ENCODE measurements around the gene HIRIP3. TPM values are rescaled to one million over a fixed set of nuclear protein-coding genes. Genes with fewer than 3 reads are reported as not detected.

HIRIP3 gene
- polyA plus RNA-seq, 5 donors, result 16.8 to 22.5 (median 19.8) TPM

GRCh38 chr16:29984764-29985147 is 10.7 kb downstream of the HIRIP3 start:
- DNase-seq, result no peak

DNA sequence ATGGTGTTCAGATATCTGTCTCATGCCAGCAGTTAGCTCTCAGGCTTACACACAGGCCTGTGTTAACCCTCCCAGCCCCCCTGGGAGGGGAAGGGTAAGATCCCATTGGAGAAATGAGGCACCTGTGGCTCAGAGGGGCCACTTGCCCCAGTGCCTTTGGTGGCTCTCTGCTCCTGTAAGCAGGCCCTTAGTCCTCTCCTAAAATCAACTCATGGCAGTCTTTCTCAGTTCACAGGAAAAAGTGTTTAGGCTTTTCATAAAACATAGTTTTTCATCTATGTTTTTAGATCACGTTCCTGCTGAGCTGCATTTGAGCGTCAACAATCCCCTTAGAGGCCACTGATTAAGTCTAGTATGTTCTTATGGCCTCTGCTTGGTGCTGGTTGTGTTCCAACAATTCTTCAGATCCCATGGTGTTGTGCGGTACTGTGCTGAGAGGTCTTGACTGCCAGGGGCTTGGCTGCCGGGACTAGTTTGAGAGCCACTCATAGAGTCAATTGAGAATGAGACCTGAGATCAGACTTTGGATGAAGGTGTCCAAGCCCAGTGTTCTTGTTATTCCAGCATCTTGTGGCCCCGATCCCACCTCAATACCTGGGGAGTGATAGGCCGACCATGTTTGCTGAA is 11.2 kb downstream of the HIRIP3 start:
- no peak for DNase-seq

DNA sequence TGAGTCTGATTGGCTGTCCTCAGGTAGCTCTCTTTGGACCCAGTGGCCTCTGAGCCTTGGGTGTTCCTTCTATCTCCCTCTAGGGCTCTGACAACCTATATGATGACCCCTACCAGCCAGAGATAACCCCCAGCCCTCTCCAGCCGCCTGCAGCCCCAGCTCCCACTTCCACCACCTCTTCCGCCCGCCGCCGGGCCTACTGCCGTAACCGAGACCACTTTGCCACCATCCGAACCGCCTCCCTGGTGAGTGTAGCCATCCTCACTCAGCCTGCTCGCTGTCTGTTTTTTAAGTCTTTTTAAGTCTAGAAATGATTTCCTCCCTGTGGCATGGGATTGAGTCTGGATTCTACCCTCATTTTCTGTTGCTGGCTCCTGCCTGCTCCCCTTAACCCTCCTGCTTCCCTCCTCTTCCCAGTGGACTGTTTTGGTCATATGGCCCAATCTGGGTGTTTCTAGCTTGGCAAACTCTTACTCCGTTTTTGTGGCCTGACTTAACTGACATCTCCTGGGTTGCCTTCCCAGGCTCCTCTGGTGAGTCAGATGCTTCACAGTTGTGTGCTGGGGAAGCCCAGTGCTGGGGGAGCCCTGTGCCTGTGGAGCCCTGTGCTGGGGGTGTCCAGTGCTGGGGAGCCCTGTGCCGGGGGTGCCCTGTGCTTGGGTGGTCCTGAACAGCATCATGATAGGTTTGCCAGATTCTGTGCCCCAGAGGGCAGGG is 11.8 kb downstream of the HIRIP3 start:
- DNase-seq, result no peak

DNA sequence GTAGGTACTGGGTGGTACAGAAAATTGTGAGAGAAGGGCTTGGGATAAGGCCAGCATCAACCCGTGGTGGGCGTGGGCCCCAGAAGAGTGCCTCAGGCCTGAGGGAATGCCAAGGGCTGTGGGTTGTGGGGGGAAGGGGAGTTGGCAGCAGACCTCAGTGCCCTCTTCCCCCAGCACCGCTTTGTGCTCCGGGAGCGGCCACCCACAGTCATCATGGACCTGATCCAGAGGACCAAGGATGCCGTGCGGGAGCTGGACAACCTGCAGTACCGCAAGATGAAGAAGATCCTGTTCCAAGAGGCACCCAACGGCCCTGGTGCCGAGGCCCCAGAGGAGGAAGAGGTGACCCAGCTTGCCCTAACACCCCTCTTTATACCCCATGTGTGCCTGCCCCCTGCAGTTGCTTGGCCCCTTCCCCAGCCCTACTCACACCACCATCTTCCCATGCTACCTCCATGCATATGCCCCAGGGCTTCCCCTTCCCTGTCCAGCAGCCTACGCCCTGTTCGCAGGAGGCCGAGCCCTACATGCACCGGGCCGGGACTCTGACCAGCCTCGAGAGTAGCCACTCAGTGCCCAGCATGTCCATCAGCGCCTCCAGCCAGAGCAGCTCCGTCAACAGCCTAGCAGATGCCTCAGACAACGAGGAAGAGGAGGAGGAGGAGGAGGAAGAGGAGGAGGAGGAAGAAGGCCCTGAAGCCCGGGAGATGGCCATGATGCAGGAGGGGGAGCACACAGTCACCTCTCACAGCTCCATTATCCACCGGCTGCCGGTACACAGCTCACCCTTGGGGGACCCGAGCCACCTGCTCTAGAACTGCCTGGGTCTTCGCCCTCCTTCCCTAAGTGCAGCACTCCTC is 12.6 kb downstream of the HIRIP3 start:
- DNase-seq, result no peak

GRCh38 chr16:29978564-29979270 is 16.7 kb downstream of the HIRIP3 start:
- DNase-seq, result no peak

GRCh38 chr16:29978081-29978480 is 17.3 kb downstream of the HIRIP3 start:
- DNase-seq, result no peak

DNA sequence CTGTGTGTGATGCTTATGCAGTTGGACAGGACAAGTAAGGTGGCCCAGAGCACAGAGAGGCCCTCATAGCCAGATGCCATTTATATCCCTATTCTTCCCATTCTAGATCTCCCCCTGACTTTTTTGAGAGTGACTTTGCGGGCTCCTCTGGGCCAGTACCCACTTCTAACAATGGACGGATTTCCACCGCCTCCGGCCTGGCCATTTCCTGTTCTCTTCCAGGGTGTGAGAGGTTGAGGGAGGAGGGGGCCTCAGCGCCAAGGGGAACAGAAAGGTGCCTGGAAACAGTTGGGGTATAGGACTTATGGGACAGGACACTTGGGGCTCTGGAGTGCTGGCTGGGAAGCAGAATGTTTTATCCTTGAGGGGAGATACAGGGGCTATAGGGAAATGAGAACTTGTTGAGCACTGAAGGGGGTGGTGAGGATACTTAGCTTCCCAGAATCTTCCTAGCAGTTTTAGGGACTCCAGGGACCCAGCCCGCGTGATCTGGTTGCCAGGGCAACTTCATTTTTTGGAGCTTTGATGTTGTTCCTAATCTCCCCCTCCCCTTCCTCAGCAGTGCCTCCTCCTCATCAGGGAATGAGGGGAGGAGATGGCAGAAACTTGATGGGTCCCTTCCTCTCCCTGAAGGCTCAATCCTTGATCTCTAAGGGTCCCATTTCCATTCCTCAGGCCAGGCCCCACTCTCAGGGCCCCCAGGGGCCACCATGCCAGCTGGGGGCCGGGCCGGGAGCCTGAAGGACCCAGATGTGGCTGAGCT is 18.2 kb downstream of the HIRIP3 start:
- DNase-seq, result no peak

- no peak for DNase-seq
Measured at GRCh38 chr16:29975811-29976511, 19.5 kb downstream of the HIRIP3 start.

- no peak for DNase-seq
Measured at GRCh38 chr16:29975134-29975538, 20.3 kb downstream of the HIRIP3 start.

DNA sequence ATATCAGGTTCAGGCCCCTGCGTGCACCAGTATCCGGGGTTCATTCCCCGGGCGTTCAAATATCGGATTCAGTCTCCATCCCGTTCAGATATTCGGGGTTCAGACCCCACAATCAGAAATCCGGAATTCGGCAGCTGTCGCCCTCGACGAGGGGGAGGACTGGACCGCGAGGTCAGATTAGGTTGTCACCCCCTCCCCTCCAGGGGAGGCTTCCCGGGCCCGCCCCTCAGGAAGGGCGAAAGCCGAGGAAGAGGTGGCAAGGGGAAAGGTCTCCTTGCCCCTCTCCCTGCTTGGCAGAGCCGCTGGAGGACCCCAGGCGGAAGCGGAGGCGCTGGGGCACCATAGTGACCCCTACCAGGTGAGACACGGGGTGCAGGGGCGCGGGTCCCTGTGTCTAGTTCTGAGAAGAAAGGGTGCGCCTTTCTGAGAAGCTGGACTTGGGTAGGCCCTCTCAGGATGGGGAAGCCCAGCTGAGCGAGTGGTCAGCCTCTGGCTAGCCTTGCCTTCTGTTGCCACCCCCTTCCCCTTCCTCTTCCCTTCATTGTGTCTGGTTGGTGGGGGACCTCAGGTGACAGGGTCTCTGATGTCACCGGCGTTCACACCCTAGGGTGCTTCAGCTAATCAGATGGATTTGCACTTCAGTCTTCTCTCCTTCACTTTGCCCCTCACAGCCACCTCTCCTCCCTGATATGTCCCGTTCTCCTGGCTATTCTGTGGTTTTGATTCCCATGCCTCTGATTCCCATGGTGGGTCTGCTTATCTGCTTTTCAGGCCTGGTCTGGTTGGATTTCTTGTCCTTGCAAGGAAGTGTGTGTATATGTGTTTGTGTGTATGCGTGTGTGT is 20.9 kb downstream of the HIRIP3 start:
- no peak for DNase-seq

- DNase-seq, result peak; percentile 99
Measured at GRCh38 chr16:29973384-29974246, 21.8 kb downstream of the HIRIP3 start, which contains the start of gene TAOK2. Gene TAOK2, plus strand, starts transcription at chr16:29973868. Its CDS starts 3,905 bp downstream, at chr16:29977773.

DNA sequence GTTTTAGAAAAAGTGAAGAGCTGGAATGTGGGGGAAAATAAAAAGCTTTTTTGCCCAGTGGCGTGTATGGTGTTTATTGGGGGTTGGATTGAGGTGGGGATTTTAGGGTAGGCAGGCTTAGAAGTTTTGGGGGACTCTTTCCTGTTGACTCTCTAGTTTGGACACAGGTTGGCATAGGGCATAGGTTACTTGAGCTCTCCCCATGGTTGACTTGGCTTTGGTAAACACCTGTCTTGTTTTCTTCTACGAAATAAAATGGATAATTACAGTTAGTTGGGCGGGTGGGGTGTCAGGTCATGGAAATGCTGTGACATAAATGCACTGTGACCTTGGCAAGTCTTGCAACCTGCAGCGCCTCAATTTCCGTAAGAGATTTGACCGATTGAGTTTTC is 22.4 kb downstream of the HIRIP3 start:
- DNase-seq, result no peak

DNA sequence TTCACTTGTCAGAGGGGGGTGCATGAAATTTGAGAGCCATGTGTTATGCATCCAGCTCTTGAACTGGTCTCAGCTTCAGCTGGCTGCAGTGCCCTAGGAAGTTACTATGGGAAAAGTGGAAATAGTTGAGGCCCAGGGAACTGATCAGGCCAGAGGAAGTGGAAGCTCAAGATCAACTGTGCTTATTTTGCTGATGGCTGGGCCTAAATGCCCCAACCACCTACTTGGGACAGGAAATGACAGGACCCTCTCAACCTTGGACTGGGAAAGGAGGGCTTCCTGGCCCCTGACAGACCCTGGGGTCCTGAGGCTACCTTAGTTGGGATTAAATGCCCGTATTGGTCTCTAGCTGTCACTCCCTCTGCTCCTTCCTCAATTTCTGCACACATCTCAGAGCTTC is 22.9 kb downstream of the HIRIP3 start:
- no peak for DNase-seq

- DNase-seq, result no peak
Measured at GRCh38 chr16:29971304-29971703, 24.1 kb downstream of the HIRIP3 start.

DNA sequence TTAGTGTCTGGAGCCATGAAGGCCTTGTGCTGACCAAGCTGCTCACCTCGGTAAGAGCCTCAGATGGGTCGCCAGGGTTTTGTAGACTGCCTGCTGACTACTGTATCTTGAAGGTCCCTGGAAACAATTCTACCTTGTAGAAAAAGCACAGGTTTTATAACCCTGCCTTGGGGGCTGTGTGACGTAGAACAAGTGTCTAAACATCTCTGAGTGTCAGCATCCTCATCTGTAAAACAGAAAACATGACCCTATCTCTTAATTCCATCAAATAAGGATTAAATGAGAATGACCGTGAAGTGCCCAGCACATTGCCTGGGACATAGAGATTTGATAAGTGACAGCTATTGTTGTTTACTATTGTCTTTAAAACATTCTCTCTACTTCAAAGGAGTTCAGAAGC is 27.2 kb downstream of the HIRIP3 start:
- DNase-seq, result no peak

- no peak for DNase-seq
Measured at GRCh38 chr16:29963021-29963743, 32.2 kb downstream of the HIRIP3 start.

DNA sequence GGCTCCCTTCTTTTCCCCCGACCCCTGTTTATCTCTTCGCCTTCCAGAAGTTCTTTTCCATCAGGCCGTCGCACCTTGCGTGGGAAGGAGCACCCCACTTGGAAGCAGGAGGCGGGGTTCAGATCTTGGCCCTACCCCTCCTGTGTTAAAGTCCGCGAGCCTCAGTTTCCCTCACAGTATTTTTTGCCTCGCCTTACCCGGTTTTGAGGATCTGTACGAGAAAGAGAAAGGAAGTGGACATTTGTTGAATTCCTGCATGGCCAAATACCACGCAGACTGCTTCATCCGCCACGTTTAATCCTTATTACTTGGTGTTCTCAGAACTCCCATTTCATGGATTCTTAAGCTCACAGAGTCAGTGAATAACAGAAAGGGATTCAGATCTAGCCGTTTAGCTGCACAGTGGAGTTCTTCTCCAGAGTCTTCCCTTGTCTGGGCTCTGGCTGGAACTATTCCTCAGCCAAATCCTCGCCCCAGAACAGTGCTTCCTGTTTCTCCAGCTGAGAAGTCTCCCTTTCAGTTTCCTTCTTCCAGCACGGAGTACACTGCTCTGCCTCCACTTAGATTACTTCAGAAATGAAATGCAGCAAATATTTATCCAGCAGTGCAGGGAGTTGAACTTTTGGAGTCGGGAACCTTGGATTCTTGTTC is 32.9 kb downstream of the HIRIP3 start:
- DNase-seq, result peak; percentile 51 to 63

Measured in right lung (tissue), 5 donors.